DND-41 (cell line): ENCODE data around the gene SMAD5.

Source experiments
- ATAC-seq: fragments of 200-7000 bp; cut with Tn5 transposase; 3 replicates; pipeline ENCODE4 v1.9.1; 2021; ENCODE audit warnings: low read depth; ENCODE audit not compliant: insufficient read depth
- DNase-seq: peaks from one replicate; pipeline ENCODE4 v3.0.0-alpha.2; 2020
- H2AFZ ChIP-seq: 2 replicates; pipeline ENCODE4 v1.6.0; 2012; ENCODE audit warnings: low read depth, low read length
- H3K27ac ChIP-seq: 2 replicates; pipeline ENCODE4 v1.5.1; 2012; ENCODE audit warnings: low read length, inconsistent platforms
- H3K27me3 ChIP-seq: fragments of 200-600 bp; sonication (generic); 2 replicates; pipeline ENCODE4 v1.6.0; 2012; ENCODE audit warnings: low read length, mild to moderate bottlenecking, inconsistent platforms; ENCODE audit not compliant: insufficient read depth, poor library complexity
- H3K36me3 ChIP-seq: 2 replicates; pipeline ENCODE4 v1.5.1; 2012; ENCODE audit warnings: low read length, inconsistent platforms; ENCODE audit not compliant: insufficient read depth
- H3K4me1 ChIP-seq: 2 replicates; pipeline ENCODE4 v1.5.1; 2012; ENCODE audit warnings: mild to moderate bottlenecking, low read length; ENCODE audit not compliant: insufficient read depth
- H3K4me2 ChIP-seq: 2 replicates; pipeline ENCODE4 v1.6.0; 2012; ENCODE audit warnings: mild to moderate bottlenecking, moderate library complexity, low read length, inconsistent platforms; ENCODE audit not compliant: insufficient read depth
- H3K4me3 ChIP-seq, 2 experiments: fragments of 200-600 bp in 1 of 2; shearing (Covaris generic) in 1 of 2; 2 replicates each; pipeline ENCODE4 v1.5.1; 2012 to 2016; ENCODE audit warnings: inconsistent platforms in 2 of 2, low read length in 2 of 2, mild to moderate bottlenecking in 2 of 2, low read depth in 1 of 2, moderate library complexity in 1 of 2
- H3K79me2 ChIP-seq: 2 replicates; pipeline ENCODE4 v1.6.0; 2012; ENCODE audit warnings: low read length, inconsistent platforms; ENCODE audit not compliant: insufficient read depth
- H3K9ac ChIP-seq: 2 replicates; pipeline ENCODE4 v1.6.0; 2012; ENCODE audit warnings: low read depth, mild to moderate bottlenecking, inconsistent platforms, low read length, moderate library complexity
- H3K9me3 ChIP-seq: 2 replicates; pipeline ENCODE4 v1.5.1; 2012; ENCODE audit warnings: low read length, moderate library complexity, mild to moderate bottlenecking, inconsistent platforms; ENCODE audit not compliant: insufficient read depth, severe bottlenecking
- H4K20me1 ChIP-seq: 2 replicates; pipeline ENCODE4 v1.6.0; 2012; ENCODE audit warnings: low read length; ENCODE audit not compliant: insufficient read depth
- EZH2 ChIP-seq: IDR thresholded peaks from 3 replicates; pipeline ENCODE4 v1.6.1; 2012; ENCODE audit warnings: borderline replicate concordance, low read depth, mild to moderate bottlenecking, moderate library complexity, low read length, inconsistent platforms; ENCODE audit not compliant: severe bottlenecking
- TF ChIP-seq, protein P1 (sequence below): IDR thresholded peaks from 2 replicates; pipeline ENCODE4 v1.5.1; 2012; ENCODE audit warnings: borderline replicate concordance, low read length, moderate library complexity, mild to moderate bottlenecking; ENCODE audit not compliant: poor library complexity, severe bottlenecking; ENCODE audit errors: extremely low read depth

Gene SMAD5

GRCh38 chr5:136143763-136144162, 11.1 kb downstream of the SMAD5 start:
- TF ChIP-seq EZH2: no peak
- TF ChIP-seq, protein P1, sequence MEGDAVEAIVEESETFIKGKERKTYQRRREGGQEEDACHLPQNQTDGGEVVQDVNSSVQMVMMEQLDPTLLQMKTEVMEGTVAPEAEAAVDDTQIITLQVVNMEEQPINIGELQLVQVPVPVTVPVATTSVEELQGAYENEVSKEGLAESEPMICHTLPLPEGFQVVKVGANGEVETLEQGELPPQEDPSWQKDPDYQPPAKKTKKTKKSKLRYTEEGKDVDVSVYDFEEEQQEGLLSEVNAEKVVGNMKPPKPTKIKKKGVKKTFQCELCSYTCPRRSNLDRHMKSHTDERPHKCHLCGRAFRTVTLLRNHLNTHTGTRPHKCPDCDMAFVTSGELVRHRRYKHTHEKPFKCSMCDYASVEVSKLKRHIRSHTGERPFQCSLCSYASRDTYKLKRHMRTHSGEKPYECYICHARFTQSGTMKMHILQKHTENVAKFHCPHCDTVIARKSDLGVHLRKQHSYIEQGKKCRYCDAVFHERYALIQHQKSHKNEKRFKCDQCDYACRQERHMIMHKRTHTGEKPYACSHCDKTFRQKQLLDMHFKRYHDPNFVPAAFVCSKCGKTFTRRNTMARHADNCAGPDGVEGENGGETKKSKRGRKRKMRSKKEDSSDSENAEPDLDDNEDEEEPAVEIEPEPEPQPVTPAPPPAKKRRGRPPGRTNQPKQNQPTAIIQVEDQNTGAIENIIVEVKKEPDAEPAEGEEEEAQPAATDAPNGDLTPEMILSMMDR: no peak
- Histone ChIP-seq H3K79me2 (no peaks in the 10 kb centered on the region), H3K9ac (no peak overlapping the region), H3K27ac (no peak overlapping the region), H2AFZ (no peak overlapping the region), H3K4me3 (no peak overlapping the region), H3K4me1 (no peaks in the 10 kb centered on the region), H4K20me1 (no peaks in the 10 kb centered on the region), H3K4me2 (no peak overlapping the region), H3K27me3 (peaks cover 16% of the 10 kb centered on the region), H3K36me3 (no peaks in the 10 kb centered on the region), H3K9me3 (no peaks in the 10 kb centered on the region)
- DNase-seq (no peak), ATAC-seq (no peak)

GRCh38 chr5:136145030-136145429, 12.4 kb downstream of the SMAD5 start:
- H3K36me3 ChIP-seq: no peaks in the 10 kb centered on the region
- TF ChIP-seq EZH2: no peak
- TF ChIP-seq, protein P1: no peak
- H3K27me3 ChIP-seq: peaks cover 9% of the 10 kb centered on the region
- DNase-seq (no peak), ATAC-seq (no peak)
- H3K27ac ChIP-seq: no peak overlapping the region
- no peaks in the 10 kb centered on the region for H4K20me1 ChIP-seq
- H3K9ac ChIP-seq: no peak overlapping the region
- H3K9me3 ChIP-seq: no peaks in the 10 kb centered on the region
- no peak overlapping the region for H3K4me2 ChIP-seq
- no peaks in the 10 kb centered on the region for H3K4me1 ChIP-seq
- no peaks in the 10 kb centered on the region for H3K79me2 ChIP-seq
- H2AFZ ChIP-seq: no peak overlapping the region
- no peak overlapping the region for H3K4me3 ChIP-seq

GRCh38 chr5:136146201-136146600, 13.6 kb downstream of the SMAD5 start:
- Histone ChIP-seq H2AFZ (no peak overlapping the region), H3K27ac (no peak overlapping the region), H3K27me3 (peaks cover 6% of the 10 kb centered on the region), H3K4me1 (no peaks in the 10 kb centered on the region), H3K79me2 (no peaks in the 10 kb centered on the region), H3K36me3 (no peaks in the 10 kb centered on the region), H3K4me3 (no peak overlapping the region), H3K9me3 (no peaks in the 10 kb centered on the region), H3K4me2 (no peak overlapping the region), H3K9ac (no peak overlapping the region), H4K20me1 (no peaks in the 10 kb centered on the region)
- no peak for TF ChIP-seq EZH2
- TF ChIP-seq, protein P1: no peak
- ATAC-seq (no peak), DNase-seq (no peak)

- TF ChIP-seq EZH2: no peak
- TF ChIP-seq, protein P1: no peak
- no peak overlapping the region for H3K9ac ChIP-seq
- ATAC-seq (no peak), DNase-seq (no peak)
- no peaks in the 10 kb centered on the region for H3K79me2 ChIP-seq
- H4K20me1 ChIP-seq: no peaks in the 10 kb centered on the region
- no peak overlapping the region for H3K4me3 ChIP-seq
- no peak overlapping the region for H3K4me2 ChIP-seq
- no peaks in the 10 kb centered on the region for H3K4me1 ChIP-seq
- H3K36me3 ChIP-seq: no peaks in the 10 kb centered on the region
- no peak overlapping the region for H2AFZ ChIP-seq
- no peaks in the 10 kb centered on the region for H3K9me3 ChIP-seq
- H3K27me3 ChIP-seq: peaks cover 6% of the 10 kb centered on the region
- H3K27ac ChIP-seq: no peak overlapping the region
Observed at GRCh38 chr5:136147632-136148031, 15.0 kb downstream of the SMAD5 start.
